8988T (cell line): ENCODE measurements around the gene FOXN4.
"Not testable (repeated sequence)": the region's sequence is repeated elsewhere in the genome, so short reads cannot be mapped to it uniquely, and the experiment has no call there.

Source experiments
- DNase-seq: peaks from one replicate; pipeline ENCODE4 v3.0.0; 2011

The FOXN4 gene

GRCh38 chr12:109308534-109309380 lies at the start of gene FOXN4:
Gene FOXN4 (minus strand): TSS chr12:109309284. CDS start chr12:109308321, 963 bp downstream.
- DNase-seq: no peak

GRCh38 chr12:109358154-109358869 lies 49.2 kb upstream of the FOXN4 start:
- DNase-seq: no peak

- no peak for DNase-seq
Measured at GRCh38 chr12:109357032-109357431, 47.9 kb upstream of the FOXN4 start.

- DNase-seq: no peak
Measured at GRCh38 chr12:109356577-109356976, 47.5 kb upstream of the FOXN4 start.

- DNase-seq: no peak
Measured at GRCh38 chr12:109352184-109352583, 43.1 kb upstream of the FOXN4 start.

- DNase-seq: no peak
Measured at GRCh38 chr12:109347589-109347988, 38.5 kb upstream of the FOXN4 start, which contains the start of gene MYO1H. Gene MYO1H (plus strand): TSS chr12:109347900. CDS start chr12:109347961, 61 bp downstream.

GRCh38 chr12:109346920-109347319 lies 37.8 kb upstream of the FOXN4 start:
- DNase-seq: no peak

GRCh38 chr12:109345428-109345827 lies 36.3 kb upstream of the FOXN4 start:
- no peak for DNase-seq

- no peak for DNase-seq
Measured at GRCh38 chr12:109343677-109344076, 34.6 kb upstream of the FOXN4 start.

- DNase-seq: no peak
Measured at GRCh38 chr12:109336593-109336992, 27.5 kb upstream of the FOXN4 start.

GRCh38 chr12:109334887-109335286 lies 25.8 kb upstream of the FOXN4 start:
- no peak for DNase-seq

- DNase-seq: no peak
Measured at GRCh38 chr12:109331301-109331952, 22.3 kb upstream of the FOXN4 start.

GRCh38 chr12:109330282-109331230 lies 21.5 kb upstream of the FOXN4 start:
- no peak for DNase-seq

- no peak for DNase-seq
Measured at GRCh38 chr12:109329686-109330085, 20.6 kb upstream of the FOXN4 start.

- DNase-seq: no peak
Measured at GRCh38 chr12:109329003-109329402, 19.9 kb upstream of the FOXN4 start.

GRCh38 chr12:109321294-109321693 lies 12.2 kb upstream of the FOXN4 start:
- not testable (repeated sequence) for DNase-seq

- no peak for DNase-seq
Measured at GRCh38 chr12:109310247-109311125, 1.4 kb upstream of the FOXN4 start.

- DNase-seq: no peak
Measured at GRCh38 chr12:109309381-109310246, 530 bp upstream of the FOXN4 start.

- no peak for DNase-seq
Measured at GRCh38 chr12:109307051-109307450, 2.0 kb downstream of the FOXN4 start.

- DNase-seq: no peak
Measured at GRCh38 chr12:109305547-109305946, 3.5 kb downstream of the FOXN4 start.
